Measurements from ENCODE around the gene GRIK3. TPM values are rescaled to one million over a fixed set of nuclear protein-coding genes. Genes with fewer than 3 reads are reported as not detected.

GRIK3 gene
- total RNA-seq, 6 experiments from 2014 or later = not detected

- TF ChIP-seq CTCF (IDR thresholded peaks at IDR 0.05) = no peak
- no peak overlapping the region for H3K27ac Mint-ChIP-seq
- H3K9me3 Mint-ChIP-seq = peaks cover 45% of the 10 kb centered on the region
- DNase-seq = no peak
- H3K36me3 Mint-ChIP-seq (ENCODE audit: low read depth) = no peaks in the 10 kb centered on the region; the same call in 1 of the 2 replicates
- no peaks in the 10 kb centered on the region for H3K27me3 Mint-ChIP-seq (ENCODE audit: insufficient read depth)
- H3K4me1 Mint-ChIP-seq (ENCODE audit: low read depth) = no peaks in the 10 kb centered on the region
- no peak overlapping the region for H3K4me3 Mint-ChIP-seq
Measured at GRCh38 chr1:36883315-36883949, 150.9 kb downstream of the GRIK3 start.

GRCh38 chr1:36882536-36883285, 151.6 kb downstream of the GRIK3 start:
- Mint-ChIP-seq H3K9me3 (peaks cover 48% of the 10 kb centered on the region), H3K4me1 (ENCODE audit: low read depth) (no peaks in the 10 kb centered on the region), H3K36me3 (ENCODE audit: low read depth) (no peaks in the 10 kb centered on the region; the same call in 1 of the 2 replicates), H3K4me3 (no peak overlapping the region), H3K27me3 (ENCODE audit: insufficient read depth) (no peaks in the 10 kb centered on the region), H3K27ac (no peak overlapping the region)
- DNase-seq = no peak
- TF ChIP-seq CTCF (IDR thresholded peaks at IDR 0.05) = no peak

GRCh38 chr1:36881541-36881940, 152.8 kb downstream of the GRIK3 start:
- H3K4me1 Mint-ChIP-seq (ENCODE audit: low read depth) = no peaks in the 10 kb centered on the region
- TF ChIP-seq CTCF (IDR thresholded peaks at IDR 0.05) = no peak
- H3K36me3 Mint-ChIP-seq (ENCODE audit: low read depth) = no peaks in the 10 kb centered on the region; the same call in 1 of the 2 replicates
- DNase-seq = no peak
- H3K27ac Mint-ChIP-seq = no peak overlapping the region
- H3K27me3 Mint-ChIP-seq (ENCODE audit: insufficient read depth) = no peaks in the 10 kb centered on the region
- H3K9me3 Mint-ChIP-seq = peaks cover 55% of the 10 kb centered on the region
- no peak overlapping the region for H3K4me3 Mint-ChIP-seq

- DNase-seq = no peak
- H3K27me3 Mint-ChIP-seq (ENCODE audit: insufficient read depth) = no peaks in the 10 kb centered on the region
- H3K4me3 Mint-ChIP-seq = no peak overlapping the region
- TF ChIP-seq CTCF (IDR thresholded peaks at IDR 0.05) = no peak
- peaks cover 55% of the 10 kb centered on the region for H3K9me3 Mint-ChIP-seq
- H3K4me1 Mint-ChIP-seq (ENCODE audit: low read depth) = no peaks in the 10 kb centered on the region
- H3K27ac Mint-ChIP-seq = no peak overlapping the region
- no peaks in the 10 kb centered on the region; the same call in 1 of the 2 replicates for H3K36me3 Mint-ChIP-seq (ENCODE audit: low read depth)
Measured at GRCh38 chr1:36881068-36881405, 153.3 kb downstream of the GRIK3 start.

GRCh38 chr1:36880155-36881067, 153.9 kb downstream of the GRIK3 start:
- Mint-ChIP-seq H3K27ac (no peak overlapping the region), H3K9me3 (peaks cover 59% of the 10 kb centered on the region), H3K27me3 (ENCODE audit: insufficient read depth) (no peaks in the 10 kb centered on the region), H3K36me3 (ENCODE audit: low read depth) (no peaks in the 10 kb centered on the region; the same call in 1 of the 2 replicates), H3K4me3 (no peak overlapping the region), H3K4me1 (ENCODE audit: low read depth) (no peaks in the 10 kb centered on the region)
- no peak for TF ChIP-seq CTCF (IDR thresholded peaks at IDR 0.05)
- no peak for DNase-seq

Measured in HFFc6 (cell line).